IMR-90 (cell line): ENCODE data around the gene TSPAN14. TPM values are rescaled to one million over a fixed set of nuclear protein-coding genes. Genes with fewer than 3 reads are reported as not detected.
A peak's percentile ranks its signal among the peaks of the same experiment; 100 is the strongest.

Experiments
- ATAC-seq: fragments of 200-7000 bp; cut with Tn5 transposase; 2 replicates; pipeline ENCODE4 v1.9.1; 2020; ENCODE audit warnings: low read depth, mild to moderate bottlenecking, moderate library complexity
- BruUV-seq: library from RNA; stranded (reverse); fragments of 400-500 nt; replicated peaks from 2 replicates; lab custom pipeline; 2021; lab: Mats Ljungman, UMichigan
- CTCF ChIA-PET: fragments of 300-600 bp; formaldehyde crosslinking; extraction: SDS; loops from one replicate; lab custom pipeline; 2021; ENCODE audit warnings: antibody characterized with exemption; lab: Yijun Ruan, JAX
- POLR2A ChIA-PET: fragments of 300-600 bp; sonication (Branson Sonifier 250); formaldehyde crosslinking; loops from one replicate; lab custom pipeline; 2022; ENCODE audit warnings: antibody characterized with exemption; ENCODE audit not compliant: unreplicated experiment; lab: Charles Lee
- DNase-seq: peaks from one replicate; pipeline ENCODE4 v3.0.0; 2013
- H2AFZ ChIP-seq: replicated peaks from 2 replicates; pipeline ENCODE3; 2013; ENCODE audit warnings: low read length, mild to moderate bottlenecking; ENCODE audit not compliant: poor library complexity
- H2AK5ac ChIP-seq: 2 replicates; pipeline ENCODE4 v1.6.1; 2013; ENCODE audit warnings: low read depth, low read length, inconsistent platforms
- H2AK9ac ChIP-seq: replicated peaks from 2 replicates; pipeline ENCODE3; 2013; ENCODE audit warnings: mild to moderate bottlenecking, low read depth, low read length, moderate library complexity; ENCODE audit not compliant: poor library complexity
- H2BK120ac ChIP-seq: 2 replicates; pipeline ENCODE4 v1.6.1; 2013; ENCODE audit warnings: low read depth, low read length, inconsistent platforms
- H2BK15ac ChIP-seq: 3 replicates; pipeline ENCODE4 v1.6.1; 2013; ENCODE audit warnings: low read depth, low read length, inconsistent platforms
- H2BK20ac ChIP-seq: 2 replicates; pipeline ENCODE4 v1.6.1; 2013; ENCODE audit warnings: low read depth, mild to moderate bottlenecking, inconsistent platforms, low read length, moderate library complexity
- H2BK5ac ChIP-seq: 2 replicates; pipeline ENCODE4 v1.6.1; 2013; ENCODE audit warnings: mild to moderate bottlenecking, low read depth, low read length, inconsistent platforms; ENCODE audit not compliant: poor library complexity, severe bottlenecking
- H3K14ac ChIP-seq: replicated peaks from 2 replicates; pipeline ENCODE4 v1.6.1; 2013; ENCODE audit warnings: low read depth, low read length, inconsistent platforms
- H3K18ac ChIP-seq: 2 replicates; pipeline ENCODE4 v1.6.1; 2013; ENCODE audit warnings: low read depth, low read length, control low read depth
- H3K23ac ChIP-seq: 2 replicates; pipeline ENCODE4 v1.6.1; 2013; ENCODE audit warnings: low read depth, low read length, inconsistent platforms
- H3K27ac ChIP-seq: 2 replicates; pipeline ENCODE4 v1.5.1; 2013; ENCODE audit warnings: mild to moderate bottlenecking, control low read depth, low read length; ENCODE audit not compliant: insufficient read depth
- H3K27me3 ChIP-seq: 2 replicates; pipeline ENCODE4 v1.6.1; 2013; ENCODE audit warnings: low read length; ENCODE audit not compliant: control insufficient read depth, insufficient read depth
- H3K36me3 ChIP-seq: 2 replicates; pipeline ENCODE4 v1.6.1; 2013; ENCODE audit warnings: low read length, mixed read lengths; ENCODE audit not compliant: control insufficient read depth, insufficient read depth
- H3K4ac ChIP-seq: 2 replicates; pipeline ENCODE4 v1.6.1; 2013; ENCODE audit warnings: low read depth, low read length, inconsistent platforms
- H3K4me1 ChIP-seq: 2 replicates; pipeline ENCODE4 v1.6.1; 2013; ENCODE audit warnings: low read length, mixed read lengths; ENCODE audit not compliant: control insufficient read depth, insufficient read depth
- H3K4me2 ChIP-seq: 2 replicates; pipeline ENCODE4 v1.6.1; 2013; ENCODE audit warnings: low read depth, mild to moderate bottlenecking, control low read depth, low read length, moderate library complexity
- H3K4me3 ChIP-seq: 2 replicates; pipeline ENCODE4 v1.5.1; 2013; ENCODE audit warnings: low read depth, mild to moderate bottlenecking, control low read depth, low read length, moderate library complexity; ENCODE audit not compliant: insufficient read depth
- H3K56ac ChIP-seq: 2 replicates; pipeline ENCODE4 v1.6.1; 2013; ENCODE audit warnings: low read length, inconsistent platforms; ENCODE audit not compliant: insufficient read depth; ENCODE audit errors: extremely low read depth
- H3K79me1 ChIP-seq, 2 experiments: 2 replicates each; pipeline ENCODE4 v1.6.1; 2013; ENCODE audit warnings: low read length in 2 of 2, inconsistent platforms in 1 of 2, low read depth in 1 of 2
- H3K9ac ChIP-seq: 2 replicates; pipeline ENCODE4 v1.6.1; 2013; ENCODE audit warnings: low read depth, low read length, control low read depth
- H3K9me1 ChIP-seq: 2 replicates; pipeline ENCODE4 v1.6.1; 2013; ENCODE audit warnings: low read length, inconsistent platforms; ENCODE audit not compliant: insufficient read depth
- H3K9me3 ChIP-seq: 2 replicates; pipeline ENCODE4 v1.6.1; 2013; ENCODE audit warnings: low read length; ENCODE audit not compliant: control insufficient read depth, insufficient read depth
- H4K20me1 ChIP-seq: 2 replicates; pipeline ENCODE4 v1.6.1; 2013; ENCODE audit warnings: low read length, inconsistent platforms; ENCODE audit not compliant: insufficient read depth
- H4K5ac ChIP-seq: 2 replicates; pipeline ENCODE4 v1.6.1; 2013; ENCODE audit warnings: mild to moderate bottlenecking, low read depth, low read length, control low read depth
- H4K8ac ChIP-seq, 2 experiments: 2 replicates each; pipeline ENCODE4 v1.6.1; 2013; ENCODE audit warnings: low read depth in 2 of 2, low read length in 2 of 2, control low read depth in 1 of 2, inconsistent platforms in 1 of 2
- H4K91ac ChIP-seq: 2 replicates; pipeline ENCODE4 v1.6.1; 2013; ENCODE audit warnings: low read depth, low read length, inconsistent platforms; ENCODE audit not compliant: insufficient read depth
- BHLHE40 ChIP-seq: fragments of 150-350 bp; IDR thresholded peaks from 2 replicates; pipeline ENCODE4 v1.6.1; 2016; ENCODE audit warnings: mild to moderate bottlenecking, low read depth, low read length
- CEBPB ChIP-seq: IDR thresholded peaks from 2 replicates; pipeline ENCODE4 v1.6.1; 2012; ENCODE audit warnings: low read depth, low read length, improper control_type of control experiment
- CHD1 ChIP-seq: IDR thresholded peaks from 2 replicates; pipeline ENCODE4 v1.6.1; 2012; ENCODE audit warnings: low read depth, low read length, improper control_type of control experiment
- FOS ChIP-seq: fragments of 150-350 bp; IDR thresholded peaks from 2 replicates; pipeline ENCODE4 v1.6.1; 2016; ENCODE audit warnings: low read depth, low read length
- MAFK ChIP-seq: IDR thresholded peaks from 2 replicates; pipeline ENCODE4 v1.6.1; 2012; ENCODE audit warnings: low read depth, low read length, improper control_type of control experiment
- MAZ ChIP-seq: IDR thresholded peaks from 2 replicates; pipeline ENCODE4 v1.6.1; 2012; ENCODE audit warnings: low read depth, mild to moderate bottlenecking, low read length, improper control_type of control experiment, moderate library complexity, borderline replicate concordance
- NFE2L2 ChIP-seq: fragments of 150-350 bp; IDR thresholded peaks from 2 replicates; pipeline ENCODE4 v1.6.1; 2016; ENCODE audit warnings: low read depth, mild to moderate bottlenecking, low read length
- POLR2A ChIP-seq: IDR thresholded peaks from 2 replicates; pipeline ENCODE4 v1.6.1; 2012; ENCODE audit warnings: mild to moderate bottlenecking, low read depth, low read length
- RAD21 ChIP-seq: IDR thresholded peaks from 2 replicates; pipeline ENCODE4 v1.6.1; 2012; ENCODE audit warnings: low read length, improper control_type of control experiment
- RCOR1 ChIP-seq: IDR thresholded peaks from 2 replicates; pipeline ENCODE4 v1.6.1; 2012; ENCODE audit warnings: mild to moderate bottlenecking, low read length, improper control_type of control experiment; ENCODE audit not compliant: insufficient replicate concordance
- RFX5 ChIP-seq: IDR thresholded peaks from 2 replicates; pipeline ENCODE4 v1.8.0; 2012; ENCODE audit warnings: low read depth, mild to moderate bottlenecking, low read length, moderate library complexity
- SMC3 ChIP-seq: fragments of 150-350 bp; IDR thresholded peaks from 2 replicates; pipeline ENCODE4 v1.6.1; 2016; ENCODE audit warnings: low read depth, mild to moderate bottlenecking, antibody characterized with exemption, low read length, moderate library complexity
- WGBS, 2 experiments: methylation state at CpG; one replicate each; pipeline versions ENCODE4 v1.1.5 to v1.1.7; 2013; ENCODE audit warnings: missing lambda C conversion rate in 2 of 2; ENCODE audit not compliant: insufficient read length in 1 of 2; ENCODE audit errors: extremely low coverage in 2 of 2; 5-methylcytosine and 5-hydroxymethylcytosine counted together
- dilution Hi-C: fragments of 300-500 bp; cut with HindIII; formaldehyde crosslinking; loops from one replicate; pipeline ENCODE4 v1.14.3; 2018; ENCODE audit warnings: low sequenced_read_pairs; ENCODE audit not compliant: unreplicated experiment
- in situ Hi-C: fragments of 300-500 bp; cut with MboI; formaldehyde crosslinking; loops from 3 replicates; pipeline ENCODE4 v1.14.3; 2019; ENCODE audit warnings: low sequenced_read_pairs, inconsistent platforms, mixed read lengths
- intact Hi-C: fragments of 100-400 bp; cut with micrococcal nuclease; formaldehyde crosslinking; loops from 2 replicates; pipeline ENCODE4 v1.10.0; 2022
- polyA plus RNA-seq, 3 experiments: library from polyadenylated mRNA; depleted of rRNA; stranded (reverse); fragments of >200 nt; gene quantifications; 2 replicates each; pipeline ENCODE4 v1.2.3, GENCODE V29; 2012; ENCODE audit warnings: low replicate concordance in 1 of 3
- total RNA-seq: library from RNA; depleted of rRNA; stranded (reverse); fragments of >200 nt; gene quantifications from 2 replicates; pipeline ENCODE4 v1.2.3, GENCODE V29; 2012
- TF ChIP-seq, protein P1 (sequence below): fragments of 150-350 bp; IDR thresholded peaks from 2 replicates; pipeline ENCODE4 v1.6.1; 2016; ENCODE audit warnings: low read depth, mild to moderate bottlenecking, low read length, moderate library complexity, borderline replicate concordance
- TF ChIP-seq, protein P2 (sequence below): conservative IDR thresholded peaks from 2 replicates; pipeline ENCODE4 v1.5.1; 2012; ENCODE audit warnings: mild to moderate bottlenecking, low read depth, low read length, improper control_type of control experiment

The TSPAN14 gene
- total and polyA plus RNA-seq, 2 of the 4 experiments (the other 2 are of a cell fraction), result 18.5 to 43.0 TPM

DNA sequence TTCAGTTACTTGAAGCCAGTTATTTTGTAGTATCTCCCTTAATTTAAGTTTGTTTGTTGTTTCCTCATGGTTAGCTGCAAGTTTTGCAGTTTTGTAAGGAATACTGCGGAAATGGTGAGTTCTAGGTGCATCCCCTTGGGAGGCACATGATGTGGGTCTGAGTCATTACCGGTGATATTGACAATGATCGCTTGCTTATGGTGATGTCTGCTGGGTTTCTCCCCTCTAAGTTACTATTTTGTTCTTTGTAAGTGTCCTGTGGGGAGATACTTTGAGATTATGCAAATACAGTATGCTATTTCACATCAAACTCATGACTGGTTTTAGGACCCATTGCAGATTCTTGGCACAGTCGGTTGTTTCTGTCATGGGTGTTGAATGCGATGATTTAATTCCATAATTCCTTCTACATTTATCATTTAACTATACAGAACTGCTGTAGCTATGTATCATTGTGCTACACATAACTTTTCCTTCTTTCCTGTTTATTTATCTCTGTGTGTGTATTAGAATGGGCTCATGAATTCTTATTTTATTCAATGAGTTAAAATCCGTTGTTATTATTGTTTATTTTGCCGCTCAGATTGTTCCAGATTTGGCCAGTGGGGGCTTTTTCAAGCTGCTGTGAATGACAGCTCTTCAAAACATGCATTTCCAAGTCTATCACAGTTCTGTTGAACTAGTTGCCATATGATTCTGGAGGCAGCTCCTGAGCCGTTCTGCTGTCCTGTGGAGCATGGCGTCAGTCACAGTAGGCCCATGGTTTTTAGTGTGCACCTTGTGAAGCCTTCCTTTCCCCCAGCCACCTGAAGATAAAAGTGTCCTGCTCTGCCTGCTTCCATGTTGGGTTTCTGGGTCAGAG is 18.4 kb downstream of the TSPAN14 start:
- H3K27ac ChIP-seq, result peak overlapping the region; percentile 48
- no peak overlapping the region for H3K9ac ChIP-seq
- H3K4me2 ChIP-seq, result peak overlapping the region; percentile 60; the same call in 1 of the 2 replicates
- H3K56ac ChIP-seq, result no peak overlapping the region
- peaks cover 32 to 66% of the 10 kb centered on the region in 2 experiments for H3K79me1 ChIP-seq
- H2AK5ac ChIP-seq, result peak overlapping the region; percentile 70
- H4K91ac ChIP-seq, result no peak overlapping the region
- H2BK120ac ChIP-seq, result peak overlapping the region; percentile 37; the same call in 1 of the 2 replicates
- peak overlapping the region; percentile 68; the same call in 1 of the 2 replicates for H3K4ac ChIP-seq
- H2BK20ac ChIP-seq, result peak overlapping the region; percentile 9; the same call in 1 of the 2 replicates
- H3K9me3 ChIP-seq, result peaks cover under 1% of the 10 kb centered on the region
- peak overlapping the region in 1 of 2 experiments; percentile 31; a peak in 1 of 4 replicates for H4K8ac ChIP-seq
- ATAC-seq (peak; percentile 64), DNase-seq (peak; percentile 85)
- peaks cover 27% of the 10 kb centered on the region for H3K4me1 ChIP-seq
- POLR2A ChIA-PET, result no interaction called here
- CTCF ChIA-PET, result interaction anchor here (1.0 to 2.6 kb wide), 3 partner anchors 20 to 33 kb away, joined by 3 to 11 read pairs (median 3); no protein-coding TSS in a partner anchor
- no peak overlapping the region for H3K4me3 ChIP-seq
- no peak overlapping the region for H2AFZ ChIP-seq
- peaks cover 26% of the 10 kb centered on the region for H4K20me1 ChIP-seq
- no peak overlapping the region for H4K5ac ChIP-seq
- peaks cover 35% of the 10 kb centered on the region for H3K9me1 ChIP-seq
- no peaks in the 10 kb centered on the region for H3K27me3 ChIP-seq
- H3K23ac ChIP-seq, result peak overlapping the region; percentile 49; the same call in 1 of the 2 replicates
- intact Hi-C loops (no loop called here), in situ Hi-C loops (loop anchor here (25.0 kb wide), 1 partner anchor 310 kb away; no protein-coding TSS in a partner anchor), dilution Hi-C loops (no loop called here)
- peaks cover 4% of the 10 kb centered on the region; the same call in 1 of the 2 replicates for H3K36me3 ChIP-seq
- H3K14ac ChIP-seq, result peak overlapping the region; percentile 82
- BruUV-seq, result no TSS peak
- H2BK15ac ChIP-seq, result peak overlapping the region; percentile 37; the same call in 1 of the 3 replicates
- H2BK5ac ChIP-seq, result peak overlapping the region; percentile 57
- H2AK9ac ChIP-seq, result no peak overlapping the region
- peak overlapping the region; percentile 4; the same call in 1 of the 2 replicates for H3K18ac ChIP-seq
- no CpG with 5 or more reads among the region's 9 CpGs for WGBS, 2 experiments
- TF ChIP-seq, protein P1, sequence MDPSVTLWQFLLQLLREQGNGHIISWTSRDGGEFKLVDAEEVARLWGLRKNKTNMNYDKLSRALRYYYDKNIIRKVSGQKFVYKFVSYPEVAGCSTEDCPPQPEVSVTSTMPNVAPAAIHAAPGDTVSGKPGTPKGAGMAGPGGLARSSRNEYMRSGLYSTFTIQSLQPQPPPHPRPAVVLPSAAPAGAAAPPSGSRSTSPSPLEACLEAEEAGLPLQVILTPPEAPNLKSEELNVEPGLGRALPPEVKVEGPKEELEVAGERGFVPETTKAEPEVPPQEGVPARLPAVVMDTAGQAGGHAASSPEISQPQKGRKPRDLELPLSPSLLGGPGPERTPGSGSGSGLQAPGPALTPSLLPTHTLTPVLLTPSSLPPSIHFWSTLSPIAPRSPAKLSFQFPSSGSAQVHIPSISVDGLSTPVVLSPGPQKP, result no peak
- TF ChIP-seq MAFK (no peak), MAZ (no peak), BHLHE40 (0 out of 2 replicates have a peak, but pooled peaks have one; percentile 33), RAD21 (no peak), FOS (0 out of 2 replicates have a peak, but pooled peaks have one; percentile 19), RFX5 (no peak), POLR2A (no peak), NFE2L2 (0 out of 2 replicates have a peak, but pooled peaks have one; percentile 7), RCOR1 (no peak), CEBPB (peak; percentile 78), SMC3 (no peak), CHD1 (no peak)
- TF ChIP-seq, protein P2, sequence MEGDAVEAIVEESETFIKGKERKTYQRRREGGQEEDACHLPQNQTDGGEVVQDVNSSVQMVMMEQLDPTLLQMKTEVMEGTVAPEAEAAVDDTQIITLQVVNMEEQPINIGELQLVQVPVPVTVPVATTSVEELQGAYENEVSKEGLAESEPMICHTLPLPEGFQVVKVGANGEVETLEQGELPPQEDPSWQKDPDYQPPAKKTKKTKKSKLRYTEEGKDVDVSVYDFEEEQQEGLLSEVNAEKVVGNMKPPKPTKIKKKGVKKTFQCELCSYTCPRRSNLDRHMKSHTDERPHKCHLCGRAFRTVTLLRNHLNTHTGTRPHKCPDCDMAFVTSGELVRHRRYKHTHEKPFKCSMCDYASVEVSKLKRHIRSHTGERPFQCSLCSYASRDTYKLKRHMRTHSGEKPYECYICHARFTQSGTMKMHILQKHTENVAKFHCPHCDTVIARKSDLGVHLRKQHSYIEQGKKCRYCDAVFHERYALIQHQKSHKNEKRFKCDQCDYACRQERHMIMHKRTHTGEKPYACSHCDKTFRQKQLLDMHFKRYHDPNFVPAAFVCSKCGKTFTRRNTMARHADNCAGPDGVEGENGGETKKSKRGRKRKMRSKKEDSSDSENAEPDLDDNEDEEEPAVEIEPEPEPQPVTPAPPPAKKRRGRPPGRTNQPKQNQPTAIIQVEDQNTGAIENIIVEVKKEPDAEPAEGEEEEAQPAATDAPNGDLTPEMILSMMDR, result no peak
